Thoracic aorta (tissue), 2 donors: ENCODE measurements around the gene CLTRN. TPM values are rescaled to one million over a fixed set of nuclear protein-coding genes. Genes with fewer than 3 reads are reported as not detected.

Experiments used
- ATAC-seq: fragments of 150-250 bp; one replicate; pipeline ENCODE4 v1.8.0; 2017; ENCODE audit warnings: low read depth; ENCODE audit not compliant: insufficient number of reproducible peaks, low FRiP score
- DNase-seq: peaks from one replicate; pipeline ENCODE4 v3.0.0-alpha.2; 2020; ENCODE audit warnings: low spot score
- H3K27ac ChIP-seq, 2 donors: fragments of 200-600 bp; sonication (generic); 1 replicate in 1 of 2; 2 replicates in 1 of 2; pipeline ENCODE4 v1.5.1; 2016; ENCODE audit warnings: mild to moderate bottlenecking in 2 of 2, moderate library complexity in 2 of 2
- H3K27me3 ChIP-seq: fragments of 200-600 bp; sonication (generic); replicated peaks from 2 replicates; pipeline ENCODE4 v1.6.0; 2016; ENCODE audit warnings: mild to moderate bottlenecking; ENCODE audit not compliant: insufficient read depth
- H3K36me3 ChIP-seq: fragments of 200-600 bp; sonication (generic); one replicate; pipeline ENCODE4 v1.5.1; 2016
- H3K4me1 ChIP-seq, 2 donors: fragments of 200-600 bp; sonication (generic); 1 replicate in 1 of 2; 2 replicates in 1 of 2; pipeline versions ENCODE4 v1.5.1 to v1.6.0; 2016; ENCODE audit warnings: low read depth in 2 of 2, mild to moderate bottlenecking in 1 of 2; ENCODE audit not compliant: control insufficient read depth in 1 of 2
- H3K4me3 ChIP-seq: fragments of 200-600 bp; sonication (generic); 2 replicates; pipeline ENCODE4 v1.5.1; 2016; ENCODE audit warnings: mild to moderate bottlenecking
- H3K9me3 ChIP-seq: fragments of 200-600 bp; sonication (generic); 2 replicates; pipeline ENCODE4 v1.5.1; 2016
- CTCF ChIP-seq: fragments of 200-600 bp; sonication (generic); IDR thresholded peaks from one replicate; pipeline ENCODE4 v1.5.1; 2019; ENCODE audit warnings: antibody characterized with exemption
- total RNA-seq, 2 donors: library from RNA; depleted of rRNA; stranded (reverse); fragments of >200 nt; gene quantifications; one replicate each; pipeline versions ENCODE4 v1.1.0 to v1.2.3, GENCODE V29; 2016

Gene CLTRN
- total RNA-seq, 2 donors from 2014 or later, result 0.78 TPM; not detected in 1

DNA sequence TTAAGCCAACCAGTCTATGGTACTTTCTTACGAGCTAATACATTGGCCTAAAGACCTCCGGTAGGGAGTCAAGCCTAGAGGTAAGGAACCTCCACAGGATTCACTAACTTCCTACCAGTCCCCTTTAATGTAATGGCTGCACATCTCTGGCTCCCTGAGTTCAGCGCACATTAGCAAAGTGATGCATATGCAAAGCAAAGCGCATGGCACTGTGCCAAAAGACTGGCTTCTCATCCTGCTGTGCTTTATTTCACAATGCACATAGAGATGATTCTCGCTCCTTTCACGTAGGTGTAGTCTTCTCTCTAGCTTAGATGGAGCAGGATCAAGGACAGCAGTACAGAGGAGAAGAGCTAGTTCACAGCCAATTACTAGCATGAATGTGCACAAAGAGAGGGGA is 14.6 kb upstream of the CLTRN start:
- TF ChIP-seq CTCF, result no peak
- Histone ChIP-seq H3K27ac (no peak overlapping the region), H3K36me3 (no peaks in the 10 kb centered on the region), H3K27me3 (no peaks in the 10 kb centered on the region), H3K4me3 (no peak overlapping the region), H3K9me3 (no peaks in the 10 kb centered on the region), H3K4me1 (peaks cover 0 to 9% of the 10 kb centered on the region in 2 donors)
- no peak for DNase-seq
- no peak for ATAC-seq

DNA sequence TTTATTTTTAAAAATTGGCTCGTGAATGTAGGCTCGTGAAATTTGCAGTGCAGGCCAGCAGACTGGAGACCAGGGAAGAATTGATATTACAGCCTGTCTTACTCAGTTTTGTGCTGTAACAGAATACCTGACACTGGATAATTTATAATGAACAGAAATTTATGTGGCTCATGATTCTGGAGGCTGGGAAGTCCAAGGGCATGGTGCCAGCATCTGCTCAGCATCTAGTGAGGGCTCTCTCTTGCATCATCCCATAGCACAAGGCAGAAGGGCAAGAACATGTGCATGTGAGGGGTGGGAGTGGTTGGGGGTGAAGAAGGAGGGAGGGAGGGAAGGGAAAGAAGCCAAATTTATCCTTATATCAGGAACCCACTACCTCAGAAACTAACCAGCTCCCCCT is 13.7 kb upstream of the CLTRN start:
- H3K36me3 ChIP-seq, result no peaks in the 10 kb centered on the region
- ATAC-seq, result no peak
- no peak overlapping the region for H3K27ac ChIP-seq
- H3K4me3 ChIP-seq, result no peak overlapping the region
- peaks cover 0 to 9% of the 10 kb centered on the region in 2 donors for H3K4me1 ChIP-seq
- no peaks in the 10 kb centered on the region for H3K9me3 ChIP-seq
- no peak for TF ChIP-seq CTCF
- DNase-seq, result no peak
- no peaks in the 10 kb centered on the region for H3K27me3 ChIP-seq

DNA sequence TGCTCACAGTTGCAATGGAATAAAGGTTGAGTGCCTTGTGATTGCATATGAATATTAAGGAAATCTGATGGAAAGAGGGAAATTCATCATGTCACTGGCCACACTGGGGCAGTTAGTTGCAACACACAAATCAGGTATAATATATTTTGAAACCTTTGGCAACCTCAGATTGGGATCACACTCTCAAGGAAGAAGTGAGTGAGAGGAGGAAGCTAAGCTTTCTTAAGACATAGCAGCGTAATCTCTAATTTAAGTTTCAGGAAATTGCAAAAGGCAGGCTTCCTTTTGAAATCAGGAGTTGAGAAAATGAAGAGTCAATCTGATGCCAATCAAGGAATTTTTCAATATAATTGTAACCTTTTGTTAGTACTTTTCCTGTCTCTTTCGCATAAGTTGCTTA is 12.3 kb upstream of the CLTRN start:
- DNase-seq (no peak), ATAC-seq (no peak)
- Histone ChIP-seq H3K36me3 (no peaks in the 10 kb centered on the region), H3K27ac (no peak overlapping the region), H3K4me3 (peak overlapping the region; percentile 76), H3K9me3 (no peaks in the 10 kb centered on the region), H3K4me1 (peaks cover 0 to 9% of the 10 kb centered on the region in 2 donors), H3K27me3 (no peaks in the 10 kb centered on the region)
- no peak for TF ChIP-seq CTCF

DNA sequence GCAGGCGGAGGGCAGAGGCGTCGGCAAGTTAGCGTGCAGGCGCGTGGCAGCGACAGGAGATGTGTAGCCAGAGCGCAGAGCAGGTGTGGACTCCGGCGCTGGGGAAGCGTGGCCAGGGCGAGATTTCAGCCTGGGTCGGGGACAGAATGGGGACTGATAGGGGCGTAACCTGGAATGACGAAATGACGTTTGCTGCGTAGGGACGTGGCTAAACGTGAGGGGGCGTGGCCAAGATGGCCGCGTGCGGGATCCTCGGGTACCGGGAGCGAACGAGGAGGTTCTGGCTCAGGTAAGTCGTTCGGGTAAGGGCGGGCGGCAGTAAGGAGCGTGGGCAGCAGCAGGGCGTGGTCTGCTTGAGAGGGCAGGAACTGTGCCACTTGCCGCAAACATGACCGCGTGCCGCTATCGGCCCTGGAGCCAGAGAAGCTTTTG is 10.9 kb upstream of the CLTRN start:
- Histone ChIP-seq H3K27ac (peak overlapping the region; percentile 89 to 94), H3K36me3 (no peaks in the 10 kb centered on the region), H3K4me3 (peak overlapping the region; percentile 76), H3K4me1 (peaks cover 0 to 9% of the 10 kb centered on the region in 2 donors), H3K27me3 (no peaks in the 10 kb centered on the region), H3K9me3 (no peaks in the 10 kb centered on the region)
- peak; percentile 27 for DNase-seq
- TF ChIP-seq CTCF, result no peak
- peak; percentile 52 for ATAC-seq

DNA sequence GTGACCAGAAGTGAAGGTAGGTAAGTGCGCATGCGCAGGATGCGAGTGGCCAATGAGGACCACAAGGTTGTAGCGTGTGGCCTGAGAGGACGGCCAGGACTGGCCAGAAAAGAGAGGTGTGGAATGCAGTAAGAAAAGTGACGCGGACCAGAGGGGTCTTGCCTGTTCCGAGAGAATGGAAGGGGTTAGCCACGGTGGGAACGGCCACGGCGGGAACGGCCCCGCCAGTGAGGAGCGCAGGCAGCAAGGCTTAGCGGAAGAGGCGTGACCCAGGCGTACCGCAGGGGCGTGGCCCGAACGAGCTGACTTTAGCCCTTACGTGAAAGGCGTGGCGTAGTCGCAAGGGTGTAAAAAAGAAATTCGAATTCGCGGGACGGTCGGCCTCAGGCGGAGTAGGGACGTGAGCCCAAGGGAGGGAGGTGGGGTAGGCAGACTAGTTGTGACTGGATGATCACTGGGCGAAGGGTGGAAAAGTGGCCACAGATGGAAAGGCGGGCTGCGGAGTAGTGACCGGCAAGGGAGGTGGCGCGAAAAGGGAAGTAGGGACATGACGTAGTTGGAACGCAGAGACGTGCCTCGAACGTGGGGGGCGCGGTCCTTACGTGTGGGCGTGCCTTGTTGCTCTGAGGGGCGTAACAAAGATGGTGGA is 10.4 kb upstream of the CLTRN start:
- Histone ChIP-seq H3K27ac (peak overlapping the region; percentile 89 to 94), H3K27me3 (no peaks in the 10 kb centered on the region), H3K9me3 (no peaks in the 10 kb centered on the region), H3K4me1 (peaks cover 0 to 9% of the 10 kb centered on the region in 2 donors), H3K36me3 (no peaks in the 10 kb centered on the region), H3K4me3 (peak overlapping the region; percentile 76)
- peak; percentile 76 for DNase-seq
- peak; percentile 95 for ATAC-seq
- TF ChIP-seq CTCF, result no peak
